Measurements from ENCODE around the gene MACF1. TPM values are rescaled to one million over a fixed set of nuclear protein-coding genes. Genes with fewer than 3 reads are reported as not detected.

The MACF1 gene
- total RNA-seq, 2 experiments from 2014 or later, result 353 to 366 TPM

GRCh38 chr1:39317910-39318633 lies 113.6 kb downstream of the MACF1 start:
- POLR2A ChIA-PET, result interaction anchor here (1.0 kb wide), 1 partner anchor 14 kb away, joined by 4 read pairs; no protein-coding TSS in a partner anchor
- H3K27ac Mint-ChIP-seq, result no peak overlapping the region

GRCh38 chr1:39321979-39322378 lies 117.5 kb downstream of the MACF1 start:
- no peak overlapping the region for H3K27ac Mint-ChIP-seq
- POLR2A ChIA-PET, result no interaction called here

More at GRCh38 chr1:39317910-39318633, 113.6 kb downstream of the MACF1 start:
- no peak overlapping the region for H3K4me3 Mint-ChIP-seq
- no peaks in the 10 kb centered on the region for H3K9me3 Mint-ChIP-seq (ENCODE audit: insufficient read depth)
- peaks cover 77% of the 10 kb centered on the region for H3K36me3 Mint-ChIP-seq (ENCODE audit: low read depth)
- CTCF ChIA-PET, result interaction anchor here (0.8 to 1.6 kb wide), 3 partner anchors 20 to 135 kb away, joined by 3 read pairs; no protein-coding TSS in a partner anchor
- peaks cover 5% of the 10 kb centered on the region for H3K4me1 Mint-ChIP-seq (ENCODE audit: low read depth)
- no peak for DNase-seq
- no peaks in the 10 kb centered on the region for H3K27me3 Mint-ChIP-seq (ENCODE audit: low read depth)
- no peak for ATAC-seq

GRCh38 chr1:39322431-39322830 lies 117.9 kb downstream of the MACF1 start:
- Mint-ChIP-seq H3K36me3 (ENCODE audit: low read depth) (peaks cover 57% of the 10 kb centered on the region), H3K4me1 (ENCODE audit: low read depth) (peaks cover 9% of the 10 kb centered on the region), H3K9me3 (ENCODE audit: insufficient read depth) (no peaks in the 10 kb centered on the region), H3K27me3 (ENCODE audit: low read depth) (no peaks in the 10 kb centered on the region), H3K27ac (no peak overlapping the region), H3K4me3 (no peak overlapping the region)
- ATAC-seq (no peak), DNase-seq (no peak)
- CTCF ChIA-PET, result no interaction called here
- POLR2A ChIA-PET, result no interaction called here

More at GRCh38 chr1:39321979-39322378, 117.5 kb downstream of the MACF1 start:
- Mint-ChIP-seq H3K4me1 (ENCODE audit: low read depth) (peaks cover 5% of the 10 kb centered on the region), H3K36me3 (ENCODE audit: low read depth) (peaks cover 57% of the 10 kb centered on the region), H3K9me3 (ENCODE audit: insufficient read depth) (no peaks in the 10 kb centered on the region), H3K4me3 (no peak overlapping the region), H3K27me3 (ENCODE audit: low read depth) (no peaks in the 10 kb centered on the region)
- CTCF ChIA-PET, result no interaction called here
- ATAC-seq, result no peak
- no peak for DNase-seq

GRCh38 chr1:39324888-39325287 lies 120.4 kb downstream of the MACF1 start:
- peaks cover 55% of the 10 kb centered on the region for H3K36me3 Mint-ChIP-seq (ENCODE audit: low read depth)
- H3K4me1 Mint-ChIP-seq (ENCODE audit: low read depth), result peaks cover 20% of the 10 kb centered on the region
- DNase-seq (no peak), ATAC-seq (no peak)
- H3K9me3 Mint-ChIP-seq (ENCODE audit: insufficient read depth), result no peaks in the 10 kb centered on the region
- POLR2A ChIA-PET, result no interaction called here
- no peak overlapping the region for H3K4me3 Mint-ChIP-seq
- CTCF ChIA-PET, result no interaction called here
- H3K27ac Mint-ChIP-seq, result no peak overlapping the region
- no peaks in the 10 kb centered on the region for H3K27me3 Mint-ChIP-seq (ENCODE audit: low read depth)

- Mint-ChIP-seq H3K36me3 (ENCODE audit: low read depth) (peaks cover 58% of the 10 kb centered on the region), H3K9me3 (ENCODE audit: insufficient read depth) (no peaks in the 10 kb centered on the region), H3K4me1 (ENCODE audit: low read depth) (peaks cover 22% of the 10 kb centered on the region), H3K27ac (peak overlapping the region; percentile 0), H3K27me3 (ENCODE audit: low read depth) (no peaks in the 10 kb centered on the region), H3K4me3 (no peak overlapping the region)
- ChIA-PET CTCF (no interaction called here), POLR2A (no interaction called here)
- no peak for DNase-seq
- ATAC-seq, result no peak
Observed at GRCh38 chr1:39326836-39327235, 122.3 kb downstream of the MACF1 start.

- H3K27me3 Mint-ChIP-seq (ENCODE audit: low read depth), result no peaks in the 10 kb centered on the region
- peak overlapping the region; percentile 60 for H3K4me3 Mint-ChIP-seq
- H3K4me1 Mint-ChIP-seq (ENCODE audit: low read depth), result peaks cover 28% of the 10 kb centered on the region
- no peaks in the 10 kb centered on the region for H3K9me3 Mint-ChIP-seq (ENCODE audit: insufficient read depth)
- ChIA-PET CTCF (interaction anchor here (0.6 to 1.7 kb wide), 5 partner anchors 12 to 230 kb away, joined by 3 to 7 read pairs (median 4); no protein-coding TSS in a partner anchor), POLR2A (interaction anchor here (0.5 kb wide), 2 partner anchors 8 to 61 kb away, joined by 3 to 4 read pairs; no protein-coding TSS in a partner anchor)
- peaks cover 60% of the 10 kb centered on the region for H3K36me3 Mint-ChIP-seq (ENCODE audit: low read depth)
- ATAC-seq (peak; percentile 54), DNase-seq (no peak)
- peak overlapping the region; percentile 66 for H3K27ac Mint-ChIP-seq
Observed at GRCh38 chr1:39328095-39328494, 123.6 kb downstream of the MACF1 start.

- Mint-ChIP-seq H3K36me3 (ENCODE audit: low read depth) (peaks cover 66% of the 10 kb centered on the region), H3K4me1 (ENCODE audit: low read depth) (peaks cover 30% of the 10 kb centered on the region), H3K9me3 (ENCODE audit: insufficient read depth) (no peaks in the 10 kb centered on the region), H3K4me3 (peak overlapping the region; percentile 60), H3K27me3 (ENCODE audit: low read depth) (no peaks in the 10 kb centered on the region), H3K27ac (peak overlapping the region; percentile 66)
- ATAC-seq (peak; percentile 43), DNase-seq (no peak)
- CTCF ChIA-PET, result interaction anchor here (1.0 to 1.7 kb wide), 4 partner anchors 12 to 230 kb away, joined by 3 to 7 read pairs (median 4); no protein-coding TSS in a partner anchor
- POLR2A ChIA-PET, result interaction anchor here (0.5 kb wide), 1 partner anchor 8 kb away, joined by 3 read pairs; no protein-coding TSS in a partner anchor
Observed at GRCh38 chr1:39328586-39329121, 124.2 kb downstream of the MACF1 start.

- H3K4me1 Mint-ChIP-seq (ENCODE audit: low read depth), result peaks cover 30% of the 10 kb centered on the region
- CTCF ChIA-PET, result interaction anchor here (1.2 to 2.1 kb wide), 2 partner anchors 79 to 140 kb away, joined by 3 to 6 read pairs; no protein-coding TSS in a partner anchor
Observed at GRCh38 chr1:39331647-39332046, 127.2 kb downstream of the MACF1 start.

GRCh38 chr1:39332291-39332690 lies 127.8 kb downstream of the MACF1 start:
- H3K9me3 Mint-ChIP-seq (ENCODE audit: insufficient read depth), result no peaks in the 10 kb centered on the region
- H3K36me3 Mint-ChIP-seq (ENCODE audit: low read depth), result peaks cover 84% of the 10 kb centered on the region
- no peak for DNase-seq
- H3K27ac Mint-ChIP-seq, result peak overlapping the region; percentile 66
- no peak overlapping the region for H3K4me3 Mint-ChIP-seq
- ATAC-seq, result no peak
- ChIA-PET POLR2A (no interaction called here), CTCF (interaction anchor here (1.2 to 2.1 kb wide), 3 partner anchors 78 to 140 kb away, joined by 3 to 6 read pairs (median 3); no protein-coding TSS in a partner anchor)
- H3K27me3 Mint-ChIP-seq (ENCODE audit: low read depth), result no peaks in the 10 kb centered on the region
- peaks cover 28% of the 10 kb centered on the region for H3K4me1 Mint-ChIP-seq (ENCODE audit: low read depth)

More at GRCh38 chr1:39331647-39332046, 127.2 kb downstream of the MACF1 start:
- ATAC-seq (no peak), DNase-seq (no peak)
- no peaks in the 10 kb centered on the region for H3K27me3 Mint-ChIP-seq (ENCODE audit: low read depth)
- H3K9me3 Mint-ChIP-seq (ENCODE audit: insufficient read depth), result no peaks in the 10 kb centered on the region
- H3K4me3 Mint-ChIP-seq, result no peak overlapping the region
- peaks cover 84% of the 10 kb centered on the region for H3K36me3 Mint-ChIP-seq (ENCODE audit: low read depth)
- POLR2A ChIA-PET, result no interaction called here
- H3K27ac Mint-ChIP-seq, result no peak overlapping the region

GRCh38 chr1:39332828-39333227 lies 128.3 kb downstream of the MACF1 start:
- no peaks in the 10 kb centered on the region for H3K9me3 Mint-ChIP-seq (ENCODE audit: insufficient read depth)
- H3K27ac Mint-ChIP-seq, result peak overlapping the region; percentile 66
- no peak overlapping the region for H3K4me3 Mint-ChIP-seq
- H3K27me3 Mint-ChIP-seq (ENCODE audit: low read depth), result no peaks in the 10 kb centered on the region
- ATAC-seq (no peak), DNase-seq (no peak)
- peaks cover 82% of the 10 kb centered on the region for H3K36me3 Mint-ChIP-seq (ENCODE audit: low read depth)
- ChIA-PET CTCF (interaction anchor here (1.2 to 2.1 kb wide), 4 partner anchors 78 to 141 kb away, joined by 3 to 6 read pairs (median 4); no protein-coding TSS in a partner anchor), POLR2A (no interaction called here)
- peaks cover 22% of the 10 kb centered on the region for H3K4me1 Mint-ChIP-seq (ENCODE audit: low read depth)

- no peaks in the 10 kb centered on the region for H3K9me3 Mint-ChIP-seq (ENCODE audit: insufficient read depth)
- DNase-seq, result no peak
- peaks cover 18% of the 10 kb centered on the region for H3K4me1 Mint-ChIP-seq (ENCODE audit: low read depth)
Observed at GRCh38 chr1:39333296-39333695, 128.8 kb downstream of the MACF1 start.

GRCh38 chr1:39335216-39335615 lies 130.7 kb downstream of the MACF1 start:
- Mint-ChIP-seq H3K27ac (no peak overlapping the region), H3K27me3 (ENCODE audit: low read depth) (no peaks in the 10 kb centered on the region), H3K9me3 (ENCODE audit: insufficient read depth) (no peaks in the 10 kb centered on the region), H3K4me3 (no peak overlapping the region), H3K36me3 (ENCODE audit: low read depth) (peaks cover 84% of the 10 kb centered on the region), H3K4me1 (ENCODE audit: low read depth) (peaks cover 13% of the 10 kb centered on the region)
- DNase-seq (no peak), ATAC-seq (no peak)
- ChIA-PET POLR2A (no interaction called here), CTCF (no interaction called here)

More at GRCh38 chr1:39333296-39333695, 128.8 kb downstream of the MACF1 start:
- ATAC-seq, result no peak
- H3K36me3 Mint-ChIP-seq (ENCODE audit: low read depth), result peaks cover 83% of the 10 kb centered on the region
- H3K4me3 Mint-ChIP-seq, result no peak overlapping the region
- ChIA-PET CTCF (interaction anchor here (0.8 to 2.1 kb wide), 4 partner anchors 77 to 205 kb away, joined by 3 to 6 read pairs (median 5); no protein-coding TSS in a partner anchor), POLR2A (interaction anchor here (0.6 kb wide), 1 partner anchor 209 kb away, joined by 3 read pairs; no protein-coding TSS in a partner anchor)
- peak overlapping the region; percentile 66 for H3K27ac Mint-ChIP-seq
- no peaks in the 10 kb centered on the region for H3K27me3 Mint-ChIP-seq (ENCODE audit: low read depth)

All from activated CD8-positive, alpha-beta T cell treated with anti-CD3 and anti-CD28 coated beads, Interleukin-2, amount 10 ng/mL, durations not matched to agents 7 days and 5 days (primary cell).